Thyroid gland (tissue), 4 donors: ENCODE measurements around the gene GPC6.

Experiments
- POLR2A ChIP-seq, 2 donors: fragments of 450-650 bp; IDR thresholded peaks; one replicate each; pipeline ENCODE4 v1.6.1; 2017; ENCODE audit warnings: antibody characterized with exemption in 2 of 2, mild to moderate bottlenecking in 2 of 2, moderate library complexity in 1 of 2
- TF ChIP-seq, protein P1 (sequence below), 6 experiments: fragments of 200-600 bp in 3 of 6; fragments of 450-650 bp in 3 of 6; sonication (generic) in 3 of 6; IDR thresholded peaks; one replicate each; pipeline ENCODE4 v1.5.1; 2016 to 2019; ENCODE audit warnings: antibody characterized with exemption in 6 of 6, mild to moderate bottlenecking in 2 of 6, inconsistent platforms in 1 of 6, moderate library complexity in 1 of 6

DNA sequence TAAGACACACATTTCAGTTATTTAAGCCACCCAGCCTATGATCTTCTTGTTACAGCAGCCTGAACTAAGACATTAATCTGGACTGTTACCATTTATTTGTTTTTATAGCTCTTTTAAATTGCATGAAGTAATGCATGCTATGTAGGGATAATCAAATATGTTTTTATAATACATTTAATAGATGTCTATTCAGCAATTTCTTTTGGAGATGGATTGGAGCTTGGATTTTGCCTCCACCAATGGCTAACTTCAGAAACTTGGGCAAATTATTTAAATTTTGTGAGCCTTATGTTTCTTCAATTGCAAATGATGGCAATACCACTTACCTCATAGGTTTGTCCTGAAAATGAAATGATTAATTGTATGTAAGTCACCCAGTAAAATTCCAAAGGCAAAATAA, 288.7 kb downstream of the GPC6 start:
- TF ChIP-seq, protein P1, sequence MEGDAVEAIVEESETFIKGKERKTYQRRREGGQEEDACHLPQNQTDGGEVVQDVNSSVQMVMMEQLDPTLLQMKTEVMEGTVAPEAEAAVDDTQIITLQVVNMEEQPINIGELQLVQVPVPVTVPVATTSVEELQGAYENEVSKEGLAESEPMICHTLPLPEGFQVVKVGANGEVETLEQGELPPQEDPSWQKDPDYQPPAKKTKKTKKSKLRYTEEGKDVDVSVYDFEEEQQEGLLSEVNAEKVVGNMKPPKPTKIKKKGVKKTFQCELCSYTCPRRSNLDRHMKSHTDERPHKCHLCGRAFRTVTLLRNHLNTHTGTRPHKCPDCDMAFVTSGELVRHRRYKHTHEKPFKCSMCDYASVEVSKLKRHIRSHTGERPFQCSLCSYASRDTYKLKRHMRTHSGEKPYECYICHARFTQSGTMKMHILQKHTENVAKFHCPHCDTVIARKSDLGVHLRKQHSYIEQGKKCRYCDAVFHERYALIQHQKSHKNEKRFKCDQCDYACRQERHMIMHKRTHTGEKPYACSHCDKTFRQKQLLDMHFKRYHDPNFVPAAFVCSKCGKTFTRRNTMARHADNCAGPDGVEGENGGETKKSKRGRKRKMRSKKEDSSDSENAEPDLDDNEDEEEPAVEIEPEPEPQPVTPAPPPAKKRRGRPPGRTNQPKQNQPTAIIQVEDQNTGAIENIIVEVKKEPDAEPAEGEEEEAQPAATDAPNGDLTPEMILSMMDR (IDR thresholded peaks at IDR 0.05): no peak
- no peak for TF ChIP-seq POLR2A (IDR thresholded peaks at IDR 0.05)
